ENCODE results near the gene NOL8.

Gene NOL8

DNA sequence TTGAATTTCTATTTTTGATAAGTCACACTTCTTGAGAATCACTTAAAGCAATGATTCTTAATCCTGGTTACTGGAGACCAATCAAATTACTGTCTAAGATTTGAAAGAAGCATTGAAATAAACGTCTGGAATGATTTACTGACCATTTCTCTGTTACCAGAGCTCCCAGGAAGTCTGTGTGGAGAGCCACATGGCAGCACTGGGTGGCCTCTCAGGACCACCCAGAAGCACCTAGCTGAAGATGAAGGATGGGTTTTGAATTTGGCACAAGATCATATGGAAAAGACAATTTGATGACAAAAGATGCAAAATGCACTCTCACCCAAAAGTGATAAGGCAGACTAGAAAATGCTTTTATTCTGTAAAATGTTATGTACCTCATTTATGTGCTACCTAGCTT is 62.0 kb downstream of the NOL8 start:
- FAIRE-seq = no peak

DNA sequence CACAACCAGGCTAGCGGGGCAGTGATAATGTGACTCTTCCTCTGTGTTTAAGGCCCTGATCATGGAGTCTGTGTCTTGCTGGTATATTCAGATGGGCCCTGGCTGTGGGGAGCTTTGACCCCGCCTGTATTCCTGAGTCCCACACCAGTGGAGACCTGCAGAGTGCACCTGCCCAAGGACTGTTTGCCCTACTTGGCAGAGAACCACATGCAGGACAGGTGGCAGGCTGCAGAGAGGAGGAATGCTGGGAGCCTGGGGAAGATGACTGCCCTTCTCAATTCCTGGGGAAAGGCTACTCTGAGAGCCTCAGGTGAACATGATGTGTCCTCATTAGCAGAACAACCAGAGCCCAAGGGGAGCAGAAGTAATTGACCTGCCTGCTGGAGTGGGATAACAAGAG is 67.8 kb downstream of the NOL8 start:
- no peak for FAIRE-seq

DNA sequence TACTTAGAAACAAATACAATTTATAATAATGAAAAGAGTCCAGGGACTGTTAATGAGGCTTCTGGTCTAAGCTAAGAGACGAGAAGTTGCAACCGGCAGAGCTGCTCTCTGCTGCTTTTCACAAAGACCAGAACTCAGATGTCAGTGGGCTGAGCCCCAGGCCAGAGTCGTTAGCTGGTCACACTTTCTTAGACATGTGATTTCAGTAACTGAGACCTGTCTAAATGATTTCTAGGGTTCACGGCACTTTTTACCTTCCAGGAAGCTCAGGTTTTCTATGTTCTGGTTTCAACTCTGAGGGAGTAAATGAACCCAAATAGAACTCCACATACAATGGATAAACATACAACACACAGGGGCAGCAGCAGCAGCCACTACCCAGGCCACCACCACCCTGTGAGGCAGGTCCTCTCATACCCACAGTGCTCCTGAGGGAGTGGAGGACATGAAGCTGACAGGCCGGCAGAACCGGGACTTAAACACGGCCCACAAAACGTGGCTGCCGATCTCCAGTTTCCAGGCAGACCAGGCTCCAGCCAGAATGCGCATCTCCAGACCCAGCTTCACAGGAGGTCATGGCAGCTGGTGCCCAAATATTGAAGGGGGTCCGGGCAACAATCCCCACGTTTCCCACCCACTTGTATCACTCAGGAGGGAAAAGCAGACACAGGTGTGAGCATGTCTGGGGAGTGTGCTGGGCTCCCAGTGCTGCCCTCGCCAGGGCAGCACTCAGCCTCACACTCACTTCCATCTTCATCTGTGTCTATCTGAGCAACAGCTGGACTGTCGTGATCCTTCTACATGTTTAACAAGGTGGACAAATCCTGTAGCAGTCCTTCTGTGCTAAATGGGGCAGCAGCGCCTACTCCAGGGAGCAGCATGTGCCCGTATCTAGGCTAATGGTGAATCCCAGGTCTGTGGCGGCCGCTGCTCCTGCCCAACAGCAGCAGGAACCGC is 70.5 kb downstream of the NOL8 start:
- FAIRE-seq = no peak

DNA sequence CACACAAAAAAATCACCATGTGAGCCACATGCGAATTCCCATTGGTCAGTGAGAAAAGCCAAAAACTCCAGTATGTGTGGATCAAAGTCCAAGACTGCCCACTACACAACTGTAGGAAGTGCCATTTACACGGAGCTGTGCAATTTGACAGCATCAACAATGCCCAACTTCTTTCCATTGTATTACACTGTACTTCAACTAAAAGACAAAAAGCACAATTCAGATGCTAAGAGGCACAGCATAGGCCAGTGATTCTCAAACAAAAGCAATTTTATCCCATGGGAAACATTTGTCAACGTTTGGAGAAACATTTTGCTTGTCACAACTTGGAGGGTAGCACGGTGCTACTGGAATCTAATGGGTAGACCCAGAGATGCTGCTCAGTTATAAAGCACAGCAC is 71.5 kb downstream of the NOL8 start:
- no peak for FAIRE-seq

DNA sequence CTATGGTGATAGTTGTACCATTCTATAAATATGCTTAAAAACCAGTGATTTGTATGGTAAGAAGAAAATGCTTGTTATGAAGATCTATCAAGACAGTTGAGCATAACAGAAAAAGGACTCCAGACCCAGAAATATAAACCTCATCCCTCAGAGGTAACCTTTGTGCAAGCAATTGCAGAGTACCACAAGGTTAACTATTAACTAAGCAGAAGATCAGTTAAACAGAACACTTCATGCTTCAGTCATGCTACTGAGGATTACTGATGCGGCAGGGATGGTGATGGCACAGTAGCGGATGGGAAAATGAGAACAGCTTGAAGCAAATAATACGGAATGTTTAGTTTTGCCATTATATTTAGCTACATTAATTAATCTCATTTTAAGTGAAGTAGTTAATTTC is 77.2 kb downstream of the NOL8 start:
- no peak for FAIRE-seq

Data from A204.1 (cell line).